ENCODE results near the gene TTYH2.
"Not testable (repeated sequence)": the region's sequence is repeated elsewhere in the genome, so short reads cannot be mapped to it uniquely, and the experiment has no call there.

The TTYH2 gene

GRCh38 chr17:74212913-74213791 is at the start of gene TTYH2:
TSS of gene TTYH2 (plus strand) at chr17:74213571. CDS start at chr17:74213588, 17 bp downstream.
- DNase-seq, result peak; percentile 85

- no peak for DNase-seq
These were observed 49.5 kb upstream of the TTYH2 start for GRCh38 chr17:74163836-74164235.

GRCh38 chr17:74164446-74165045 is 48.8 kb upstream of the TTYH2 start:
- no peak for DNase-seq

- no peak for DNase-seq
These were observed 47.5 kb upstream of the TTYH2 start for GRCh38 chr17:74165797-74166365.

- DNase-seq, result no peak
These were observed 42.4 kb upstream of the TTYH2 start for GRCh38 chr17:74170924-74171323.

DNA sequence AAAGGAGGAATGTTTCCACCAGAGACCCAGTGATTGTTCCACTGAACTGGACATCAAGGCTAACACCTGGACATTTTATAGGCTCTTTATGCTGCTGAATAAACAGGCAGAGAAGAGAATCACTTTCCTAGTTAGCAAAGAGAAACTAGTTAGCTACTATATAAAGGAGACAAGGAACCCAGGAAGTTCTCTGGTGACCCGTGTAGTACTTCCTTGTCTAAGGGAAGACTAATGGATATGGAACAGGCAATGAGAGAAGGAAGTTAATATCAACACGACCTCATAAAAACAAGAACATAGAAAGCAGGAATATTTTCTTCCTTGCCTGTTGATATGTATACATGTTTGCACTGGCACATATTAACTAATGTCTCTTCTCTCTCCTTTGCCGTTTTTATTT is 40.7 kb upstream of the TTYH2 start:
- no peak for DNase-seq

- DNase-seq, result peak; percentile 66
These were observed 36.8 kb upstream of the TTYH2 start for GRCh38 chr17:74176546-74177001.

GRCh38 chr17:74177018-74177450 is 36.3 kb upstream of the TTYH2 start:
- DNase-seq, result no peak

DNA sequence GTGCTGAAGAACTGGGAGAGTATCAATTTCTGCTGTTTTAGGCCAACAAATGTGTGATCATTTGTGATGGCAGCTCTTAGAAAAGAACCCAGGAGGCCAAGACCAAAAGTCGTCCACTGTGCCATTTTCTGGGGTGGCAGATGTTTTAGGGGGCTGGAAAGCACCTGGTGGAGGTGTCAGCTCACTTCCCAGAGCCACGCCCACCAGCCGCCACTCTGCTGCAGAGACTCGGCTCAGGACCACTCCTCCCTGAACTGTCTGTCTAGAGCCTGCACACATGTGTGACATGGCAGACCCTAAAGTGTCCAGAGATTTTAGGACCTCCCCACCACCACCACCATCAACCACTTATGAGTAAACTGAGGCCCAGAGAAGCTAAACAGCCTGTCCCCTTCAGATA is 33.8 kb upstream of the TTYH2 start:
- no peak for DNase-seq

DNA sequence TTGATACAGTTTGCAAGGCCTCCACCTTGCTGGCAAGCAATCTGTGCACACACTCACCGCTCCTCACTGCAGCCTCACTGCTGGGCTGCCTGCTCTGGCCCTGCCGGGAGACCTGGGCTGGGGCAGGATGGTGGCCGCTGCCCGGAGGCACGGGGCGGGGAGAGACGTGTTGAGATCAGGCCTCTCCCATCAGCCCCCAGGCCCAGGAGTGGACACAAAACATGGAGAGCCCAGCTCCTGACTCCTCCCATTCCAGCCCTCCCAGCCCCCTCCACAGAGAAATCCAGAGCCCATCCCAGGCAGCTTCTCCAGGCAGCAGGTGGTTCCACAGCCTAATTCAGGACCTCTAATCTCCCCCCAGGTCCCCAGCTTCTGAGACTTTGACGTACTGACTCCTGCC is 33.0 kb upstream of the TTYH2 start:
- DNase-seq, result no peak

- no peak for DNase-seq
These were observed 32.0 kb upstream of the TTYH2 start for GRCh38 chr17:74181341-74181740.

GRCh38 chr17:74182041-74182723 is 31.2 kb upstream of the TTYH2 start:
- no peak for DNase-seq

DNA sequence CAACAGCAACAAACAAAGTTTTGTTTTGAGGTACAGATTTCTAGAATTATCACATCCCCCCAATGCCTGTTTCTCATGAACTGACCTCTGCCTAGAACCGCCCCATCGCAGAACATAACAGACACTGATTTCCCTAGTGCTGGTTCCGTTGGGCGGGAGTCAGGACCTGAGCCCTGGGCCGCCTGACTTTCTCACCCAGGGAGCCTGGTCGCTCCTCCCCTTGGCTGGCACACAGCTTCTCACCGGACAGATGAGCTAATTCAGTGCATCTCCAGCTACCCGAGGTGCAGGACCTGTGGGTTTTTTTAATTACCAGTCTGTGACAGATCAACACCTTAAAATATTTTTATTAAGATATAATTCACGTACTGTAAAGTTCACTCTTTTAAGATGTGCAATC is 30.0 kb upstream of the TTYH2 start:
- DNase-seq, result no peak

GRCh38 chr17:74185571-74186185 is 27.7 kb upstream of the TTYH2 start:
- DNase-seq, result no peak

DNA sequence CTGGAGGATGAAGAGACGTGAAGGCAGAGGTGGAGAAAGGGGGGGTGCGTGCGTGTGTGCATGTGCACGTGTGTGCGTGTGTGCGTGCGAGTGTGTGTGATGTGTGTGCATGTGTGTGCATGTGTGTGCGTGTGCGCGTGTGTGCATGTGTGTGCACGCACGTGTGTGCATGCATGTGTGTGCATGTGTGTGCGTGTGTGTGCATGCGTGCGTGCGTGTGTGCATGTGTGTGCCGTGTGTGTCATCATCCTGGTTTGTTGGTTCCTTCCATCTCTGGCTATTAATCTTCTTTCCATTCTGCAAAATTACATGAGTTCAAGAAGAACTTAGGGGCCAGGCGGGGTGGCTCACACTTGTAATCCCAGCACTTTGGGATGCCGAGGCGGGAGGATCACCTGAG is 26.9 kb upstream of the TTYH2 start:
- no peak for DNase-seq

DNA sequence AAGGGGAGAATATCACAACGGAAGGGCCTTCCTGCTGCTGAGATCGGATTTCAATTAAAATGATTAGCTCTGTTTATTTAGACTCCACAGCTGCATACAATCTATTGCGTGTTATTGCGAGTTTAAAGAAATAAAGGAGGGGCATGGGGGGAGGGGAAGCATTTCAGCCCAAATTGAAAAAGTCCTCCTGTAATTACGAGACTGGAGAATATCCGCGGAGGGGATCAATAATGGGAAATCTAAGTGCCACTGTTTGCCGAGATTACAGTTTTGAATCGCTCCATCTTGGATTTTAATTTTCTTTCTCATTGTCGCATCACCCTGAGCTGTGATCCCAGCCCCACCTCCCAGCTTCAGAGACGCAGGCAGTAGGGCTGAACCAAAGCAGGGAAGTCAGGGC is 25.6 kb upstream of the TTYH2 start:
- no peak for DNase-seq

GRCh38 chr17:74188687-74189086 is 24.7 kb upstream of the TTYH2 start:
- DNase-seq, result not testable (repeated sequence)

DNA sequence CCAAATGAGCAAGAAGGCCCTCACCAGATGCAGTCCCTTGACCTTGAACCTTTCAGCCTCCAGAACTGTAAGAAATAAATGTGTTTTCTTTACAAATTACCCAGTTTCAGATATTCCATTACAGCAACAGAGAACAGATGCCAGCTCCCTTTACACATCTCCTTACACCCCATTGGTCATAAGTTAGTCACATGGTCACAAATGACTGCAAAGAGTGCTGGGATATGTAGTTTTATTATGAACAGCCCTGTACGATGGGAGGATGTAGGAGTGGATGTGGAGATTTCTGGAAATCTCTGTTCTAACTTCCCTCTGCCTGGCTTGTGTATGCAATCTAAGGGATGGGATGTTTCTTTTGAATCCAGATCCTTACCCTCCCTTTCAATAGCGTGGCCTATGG is 23.2 kb upstream of the TTYH2 start:
- DNase-seq, result no peak

GRCh38 chr17:74190807-74191406 is 22.5 kb upstream of the TTYH2 start:
- DNase-seq, result no peak

- DNase-seq, result no peak
These were observed 20.2 kb upstream of the TTYH2 start for GRCh38 chr17:74192950-74193781.

- no peak for DNase-seq
These were observed 18.7 kb upstream of the TTYH2 start for GRCh38 chr17:74194682-74195081.

All from stimulated activated CD4-positive, alpha-beta T cell treated with anti-CD3 and anti-CD28 coated beads, Interleukin-15, amount 100 ng/mL, for 24 hours (primary cell).